Osteoblast (primary cell): Measurements from ENCODE around the gene PHLDA3. TPM values are rescaled to one million over a fixed set of nuclear protein-coding genes. Genes with fewer than 3 reads are reported as not detected.
A peak's percentile ranks its signal among the peaks of the same experiment; 100 is the strongest.

Experiments used
- DNase-seq: peaks from one replicate; pipeline ENCODE4 v3.0.0; 2011; ENCODE audit warnings: low spot score, mixed read lengths; ENCODE audit not compliant: insufficient read length; ENCODE audit errors: missing footprints
- H2AFZ ChIP-seq: 2 replicates; pipeline ENCODE4 v1.6.0; 2011; ENCODE audit warnings: mild to moderate bottlenecking, low read length
- H3K27ac ChIP-seq: 2 replicates; pipeline ENCODE4 v1.5.1; 2011; ENCODE audit warnings: mild to moderate bottlenecking, low read depth, low read length, moderate library complexity
- H3K27me3 ChIP-seq: 2 replicates; pipeline ENCODE4 v1.6.0; 2012; ENCODE audit warnings: mild to moderate bottlenecking, control low read depth, inconsistent platforms, low read length, moderate library complexity; ENCODE audit not compliant: insufficient read depth
- H3K36me3 ChIP-seq: 2 replicates; pipeline ENCODE4 v1.5.1; 2011; ENCODE audit warnings: mild to moderate bottlenecking, low read length, control low read depth, moderate library complexity; ENCODE audit not compliant: insufficient read depth
- H3K4me1 ChIP-seq: 2 replicates; pipeline ENCODE4 v1.5.1; 2011; ENCODE audit warnings: mild to moderate bottlenecking, low read length, control low read depth, moderate library complexity; ENCODE audit not compliant: insufficient read depth
- H3K4me2 ChIP-seq: 2 replicates; pipeline ENCODE4 v1.6.0; 2011; ENCODE audit warnings: mild to moderate bottlenecking, low read length; ENCODE audit not compliant: insufficient read depth
- H3K4me3 ChIP-seq: fragments of 200-600 bp; sonication (generic); 3 replicates; pipeline ENCODE4 v1.5.1; 2012; ENCODE audit warnings: mild to moderate bottlenecking, low read length, inconsistent platforms; ENCODE audit not compliant: insufficient read depth
- H3K79me2 ChIP-seq: 2 replicates; pipeline ENCODE4 v1.6.0; 2012; ENCODE audit warnings: mild to moderate bottlenecking, low read length, control low read depth, inconsistent platforms; ENCODE audit not compliant: insufficient read depth
- H3K9me3 ChIP-seq: 2 replicates; pipeline ENCODE4 v1.5.1; 2011; ENCODE audit warnings: low read depth, low read length, control low read depth
- H4K20me1 ChIP-seq: 2 replicates; pipeline ENCODE4 v1.6.0; 2012; ENCODE audit warnings: mild to moderate bottlenecking, low read length, control low read depth; ENCODE audit not compliant: insufficient read depth
- CTCF ChIP-seq: IDR thresholded peaks from 2 replicates; pipeline ENCODE4 v1.5.1; 2011; ENCODE audit warnings: mild to moderate bottlenecking, low read depth, low read length, moderate library complexity; ENCODE audit errors: extremely low read depth
- total RNA-seq: library from RNA; depleted of rRNA; stranded (reverse); fragments of >200 nt; gene quantifications from 2 replicates; pipeline ENCODE4 v1.2.3, GENCODE V29; 2012

The PHLDA3 gene
- total RNA-seq, 1 donor = 116 TPM

GRCh38 chr1:201499795-201500669 lies 31.0 kb upstream of the PHLDA3 start:
- peaks cover 68% of the 10 kb centered on the region for H3K36me3 ChIP-seq
- peak overlapping the region; percentile 15 for H3K4me3 ChIP-seq
- no peak overlapping the region for H2AFZ ChIP-seq
- no peak for TF ChIP-seq CTCF
- no peaks in the 10 kb centered on the region for H3K27me3 ChIP-seq
- H3K79me2 ChIP-seq = peaks cover 98% of the 10 kb centered on the region
- peaks cover 84% of the 10 kb centered on the region for H3K4me1 ChIP-seq
- H3K9me3 ChIP-seq = no peaks in the 10 kb centered on the region
- H4K20me1 ChIP-seq = peaks cover 44% of the 10 kb centered on the region
- peak overlapping the region; percentile 61 for H3K4me2 ChIP-seq
- H3K27ac ChIP-seq = peak overlapping the region; percentile 99
- no peak for DNase-seq

GRCh38 chr1:201499191-201499590 lies 30.2 kb upstream of the PHLDA3 start:
- Histone ChIP-seq H3K4me2 (no peak overlapping the region), H3K27me3 (no peaks in the 10 kb centered on the region), H3K9me3 (no peaks in the 10 kb centered on the region), H3K79me2 (peaks cover 98% of the 10 kb centered on the region), H3K36me3 (peaks cover 76% of the 10 kb centered on the region), H3K4me3 (no peak overlapping the region), H3K4me1 (peaks cover 84% of the 10 kb centered on the region), H4K20me1 (peaks cover 49% of the 10 kb centered on the region), H2AFZ (no peak overlapping the region), H3K27ac (peak overlapping the region; percentile 99)
- no peak for TF ChIP-seq CTCF
- no peak for DNase-seq

- Histone ChIP-seq H3K4me1 (peaks cover 84% of the 10 kb centered on the region), H3K36me3 (peaks cover 82% of the 10 kb centered on the region), H3K79me2 (peaks cover 98% of the 10 kb centered on the region), H3K27ac (peak overlapping the region; percentile 99), H3K27me3 (no peaks in the 10 kb centered on the region), H3K4me2 (no peak overlapping the region), H4K20me1 (peaks cover 50% of the 10 kb centered on the region), H3K4me3 (no peak overlapping the region), H2AFZ (no peak overlapping the region), H3K9me3 (no peaks in the 10 kb centered on the region)
- DNase-seq = no peak
- no peak for TF ChIP-seq CTCF
Measured at GRCh38 chr1:201498621-201499020, 29.6 kb upstream of the PHLDA3 start.

GRCh38 chr1:201497935-201498509 lies 29.0 kb upstream of the PHLDA3 start:
- peaks cover 85% of the 10 kb centered on the region for H3K36me3 ChIP-seq
- peaks cover 84% of the 10 kb centered on the region for H3K4me1 ChIP-seq
- no peak overlapping the region for H3K4me3 ChIP-seq
- no peaks in the 10 kb centered on the region for H3K9me3 ChIP-seq
- peaks cover 100% of the 10 kb centered on the region for H3K79me2 ChIP-seq
- H3K27ac ChIP-seq = no peak overlapping the region
- DNase-seq = no peak
- no peak overlapping the region for H3K4me2 ChIP-seq
- H3K27me3 ChIP-seq = no peaks in the 10 kb centered on the region
- peaks cover 50% of the 10 kb centered on the region for H4K20me1 ChIP-seq
- TF ChIP-seq CTCF = no peak
- H2AFZ ChIP-seq = no peak overlapping the region
